ENCODE data around the gene EEFSEC.

- TF ChIP-seq CTCF (conservative IDR thresholded peaks at IDR 0.05; ENCODE audit: low read length), result no peak
- no peak for TF ChIP-seq EZH2phosphoT487 (IDR thresholded peaks at IDR 0.05; ENCODE audit: borderline replicate concordance, low read depth, low read length)
These were observed 44.6 kb downstream of the EEFSEC start for GRCh38 chr3:128197855-128198254.

Measured in OCI-LY7 (cell line).